Memory B cell (primary cell): ENCODE results near the gene CAPN3.

Experiments used
- ATAC-seq: fragments of 150-1000 bp; cut with Tn5 transposase; 2 replicates; pipeline ENCODE4 v1.10.0; 2021; ENCODE audit warnings: low read depth, mild to moderate bottlenecking, moderate library complexity
- DNase-seq, 2 donors: peaks; one replicate each; pipeline ENCODE4 v3.0.0; 2022; ENCODE audit warnings: low spot score in 2 of 2
- H3K27ac Mint-ChIP-seq: one replicate; pipeline ENCODE4 v1.8.0; 2022; ENCODE audit warnings: mild to moderate bottlenecking, moderate library complexity, mixed read lengths
- H3K27me3 Mint-ChIP-seq: one replicate; pipeline ENCODE4 v1.8.0; 2022; ENCODE audit warnings: mixed read lengths
- H3K36me3 Mint-ChIP-seq: one replicate; pipeline ENCODE4 v1.8.0; 2022; ENCODE audit warnings: mild to moderate bottlenecking, mixed read lengths
- H3K4me1 Mint-ChIP-seq: one replicate; pipeline ENCODE4 v1.8.0; 2022; ENCODE audit warnings: mixed read lengths
- H3K4me3 Mint-ChIP-seq: one replicate; pipeline ENCODE4 v1.8.0; 2022; ENCODE audit warnings: mild to moderate bottlenecking, moderate library complexity, mixed read lengths
- H3K9me3 Mint-ChIP-seq: one replicate; pipeline ENCODE4 v1.8.0; 2022; ENCODE audit warnings: mixed read lengths

The CAPN3 gene

DNA sequence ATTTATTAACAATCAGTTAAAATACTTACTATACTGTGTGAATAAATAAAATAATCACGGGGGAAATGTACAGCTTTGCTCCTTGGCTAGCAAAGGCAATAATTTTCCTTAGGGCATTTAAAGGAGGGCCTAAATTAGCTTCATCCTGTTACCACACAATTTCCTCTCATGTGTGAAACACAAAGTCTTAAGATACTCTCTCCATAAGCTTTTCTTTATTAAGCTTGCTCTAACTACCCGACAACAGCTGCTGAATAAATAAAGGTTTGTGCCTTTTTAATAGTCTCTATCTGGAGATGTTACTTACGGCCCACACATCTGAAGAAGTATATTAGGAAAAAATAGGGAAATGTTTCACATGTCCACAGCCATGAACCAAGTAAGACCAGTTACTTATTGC lies 102.0 kb downstream of the CAPN3 start:
- peaks cover 18% of the 10 kb centered on the region for H3K36me3 Mint-ChIP-seq
- ATAC-seq, result no peak
- H3K27ac Mint-ChIP-seq, result no peak overlapping the region
- no peak for DNase-seq
- H3K9me3 Mint-ChIP-seq, result no peaks in the 10 kb centered on the region
- peaks cover 18% of the 10 kb centered on the region for H3K4me1 Mint-ChIP-seq
- no peak overlapping the region for H3K4me3 Mint-ChIP-seq
- H3K27me3 Mint-ChIP-seq, result no peaks in the 10 kb centered on the region
